Measurements from ENCODE around the gene HIRA.

The HIRA gene

DNA sequence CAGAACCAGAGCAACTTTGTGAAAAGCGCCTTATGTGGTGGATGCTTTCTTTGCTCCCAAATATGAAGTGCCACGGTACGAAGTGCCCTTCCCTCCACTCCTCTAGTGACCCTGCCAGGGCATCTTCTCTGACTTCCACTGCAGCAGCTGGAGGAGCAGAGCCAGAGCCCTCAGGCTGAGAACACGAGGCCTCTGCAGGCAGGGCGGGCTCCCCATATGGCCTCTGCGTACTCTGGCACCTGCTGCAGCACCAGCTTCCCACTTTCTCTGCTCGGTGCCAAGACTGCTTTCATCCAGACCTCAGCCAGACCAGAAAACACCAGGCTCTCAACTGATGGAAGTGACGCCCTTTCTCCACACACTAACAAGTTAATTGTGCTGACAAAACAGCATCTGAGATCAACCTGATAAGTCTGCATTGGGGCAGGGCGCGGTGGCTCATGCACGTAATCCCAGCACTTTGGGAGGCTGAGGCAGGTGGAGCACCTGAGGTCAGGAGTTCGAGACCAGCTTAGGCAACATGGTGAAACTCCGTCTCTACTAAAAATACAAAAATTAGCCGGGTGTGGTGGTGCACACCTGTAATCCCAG, 34.7 kb upstream of the HIRA start:
- peaks cover 18% of the 10 kb centered on the region for H3K36me3 ChIP-seq (ENCODE audit: control insufficient read depth, insufficient read depth, low read length)
- H2BK120ac ChIP-seq (ENCODE audit: low read depth, low read length), result no peak overlapping the region

DNA sequence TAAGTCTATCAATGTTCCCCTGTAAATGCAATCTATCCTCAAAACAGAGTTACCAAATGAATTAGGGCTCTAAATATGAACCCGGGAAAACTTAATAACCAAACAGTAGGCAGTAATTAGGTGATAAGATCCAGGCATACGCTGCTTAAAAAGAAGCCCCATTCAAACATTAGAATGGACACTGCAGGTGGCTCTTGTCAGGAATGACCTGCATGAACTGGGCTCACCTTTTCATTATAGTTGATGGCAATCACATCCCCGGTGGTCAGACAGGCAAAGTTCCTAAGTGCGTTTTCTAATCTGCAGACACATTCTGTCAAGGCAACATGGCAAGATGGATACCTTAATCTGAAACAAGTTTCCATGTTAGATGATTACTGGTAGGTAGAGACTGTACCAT, 33.4 kb upstream of the HIRA start:
- Histone ChIP-seq H2BK5ac (ENCODE audit: low read length) (no peak overlapping the region), H3K4me1 (ENCODE audit: control insufficient read depth, low read depth, low read length) (no peaks in the 10 kb centered on the region), H2BK15ac (replicated peaks; ENCODE audit: low read depth) (no peak overlapping the region), H3K4me3 (ENCODE audit: low read length) (no peak overlapping the region), H3K4ac (ENCODE audit: low read depth, low read length) (no peak overlapping the region), H3K18ac (ENCODE audit: low read length) (no peak overlapping the region), H3K9ac (ENCODE audit: low read length) (no peak overlapping the region), H3K56ac (ENCODE audit: low read length) (no peak overlapping the region), H2BK120ac (ENCODE audit: low read depth, low read length) (no peak overlapping the region), H3K23ac (ENCODE audit: low read length) (no peak overlapping the region), H4K5ac (ENCODE audit: low read length) (no peak overlapping the region), H3K27me3 (ENCODE audit: insufficient read depth, low read length, poor library complexity) (no peaks in the 10 kb centered on the region), H4K8ac (ENCODE audit: low read depth, low read length) (no peak overlapping the region), H3K79me1 (ENCODE audit: low read length) (no peaks in the 10 kb centered on the region), H3K79me2 (ENCODE audit: control insufficient read depth, insufficient read depth, low read length) (no peaks in the 10 kb centered on the region), H2AK5ac (ENCODE audit: low read length) (no peak overlapping the region), H3K4me2 (ENCODE audit: low read length) (no peak overlapping the region), H3K36me3 (ENCODE audit: control insufficient read depth, insufficient read depth, low read length) (peaks cover 15% of the 10 kb centered on the region), H3K27ac (ENCODE audit: low read depth, low read length) (no peak overlapping the region)
- no peak for DNase-seq
- no CpG with 5 or more reads among the region's 4 CpGs for WGBS (ENCODE audit: extremely low coverage, insufficient coverage, low lambda C conversion rate)

More for the DNA sequence above, 34.7 kb upstream of the HIRA start:
- Histone ChIP-seq H3K27ac (ENCODE audit: low read depth, low read length) (no peak overlapping the region), H3K4ac (ENCODE audit: low read depth, low read length) (no peak overlapping the region), H3K9ac (ENCODE audit: low read length) (no peak overlapping the region), H3K4me3 (ENCODE audit: low read length) (no peak overlapping the region), H3K18ac (ENCODE audit: low read length) (no peak overlapping the region), H3K79me1 (ENCODE audit: low read length) (peaks cover 1% of the 10 kb centered on the region), H4K5ac (ENCODE audit: low read length) (no peak overlapping the region), H3K79me2 (ENCODE audit: control insufficient read depth, insufficient read depth, low read length) (no peaks in the 10 kb centered on the region), H3K27me3 (ENCODE audit: insufficient read depth, low read length, poor library complexity) (no peaks in the 10 kb centered on the region), H3K23ac (ENCODE audit: low read length) (no peak overlapping the region), H2BK5ac (ENCODE audit: low read length) (no peak overlapping the region), H3K4me2 (ENCODE audit: low read length) (no peak overlapping the region), H4K8ac (ENCODE audit: low read depth, low read length) (no peak overlapping the region), H3K56ac (ENCODE audit: low read length) (no peak overlapping the region), H2BK15ac (replicated peaks; ENCODE audit: low read depth) (no peak overlapping the region), H3K4me1 (ENCODE audit: control insufficient read depth, low read depth, low read length) (no peaks in the 10 kb centered on the region), H2AK5ac (ENCODE audit: low read length) (no peak overlapping the region)
- WGBS (ENCODE audit: extremely low coverage, insufficient coverage, low lambda C conversion rate), result no CpG with 5 or more reads among the region's 14 CpGs
- DNase-seq, result no peak

DNA sequence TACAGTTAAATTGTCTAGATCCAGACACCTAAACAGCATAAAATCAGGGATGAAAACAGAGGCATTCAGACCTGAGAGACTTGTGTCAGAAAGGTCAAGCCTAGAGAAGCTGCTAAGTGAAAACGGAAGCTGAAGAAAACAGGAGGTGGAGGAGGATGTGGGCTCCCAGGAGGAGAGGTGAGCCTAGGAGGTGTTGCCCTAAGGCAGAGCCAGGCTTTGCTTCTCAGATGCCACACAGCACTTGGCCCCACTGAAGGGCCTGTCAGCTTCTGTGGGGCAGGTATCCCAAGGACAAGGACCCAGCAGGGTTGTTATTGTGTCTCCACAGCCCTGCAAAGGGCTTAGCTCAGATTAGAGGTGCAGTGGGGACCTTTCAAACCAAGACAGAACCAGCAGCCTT, 33.0 kb upstream of the HIRA start:
- Histone ChIP-seq H3K56ac (ENCODE audit: low read length) (no peak overlapping the region), H2AK5ac (ENCODE audit: low read length) (no peak overlapping the region), H4K8ac (ENCODE audit: low read depth, low read length) (no peak overlapping the region), H2BK120ac (ENCODE audit: low read depth, low read length) (no peak overlapping the region), H3K4me1 (ENCODE audit: control insufficient read depth, low read depth, low read length) (no peaks in the 10 kb centered on the region), H3K9ac (ENCODE audit: low read length) (no peak overlapping the region), H3K36me3 (ENCODE audit: control insufficient read depth, insufficient read depth, low read length) (peaks cover 15% of the 10 kb centered on the region), H3K18ac (ENCODE audit: low read length) (no peak overlapping the region), H3K79me1 (ENCODE audit: low read length) (no peaks in the 10 kb centered on the region), H2BK15ac (replicated peaks; ENCODE audit: low read depth) (no peak overlapping the region), H3K4me2 (ENCODE audit: low read length) (no peak overlapping the region), H2BK5ac (ENCODE audit: low read length) (no peak overlapping the region), H4K5ac (ENCODE audit: low read length) (no peak overlapping the region), H3K27me3 (ENCODE audit: insufficient read depth, low read length, poor library complexity) (no peaks in the 10 kb centered on the region), H3K79me2 (ENCODE audit: control insufficient read depth, insufficient read depth, low read length) (no peaks in the 10 kb centered on the region), H3K27ac (ENCODE audit: low read depth, low read length) (no peak overlapping the region), H3K4ac (ENCODE audit: low read depth, low read length) (no peak overlapping the region), H3K4me3 (ENCODE audit: low read length) (no peak overlapping the region), H3K23ac (ENCODE audit: low read length) (no peak overlapping the region)
- no CpG with 5 or more reads among the region's 1 CpG for WGBS (ENCODE audit: extremely low coverage, insufficient coverage, low lambda C conversion rate)
- no peak for DNase-seq

DNA sequence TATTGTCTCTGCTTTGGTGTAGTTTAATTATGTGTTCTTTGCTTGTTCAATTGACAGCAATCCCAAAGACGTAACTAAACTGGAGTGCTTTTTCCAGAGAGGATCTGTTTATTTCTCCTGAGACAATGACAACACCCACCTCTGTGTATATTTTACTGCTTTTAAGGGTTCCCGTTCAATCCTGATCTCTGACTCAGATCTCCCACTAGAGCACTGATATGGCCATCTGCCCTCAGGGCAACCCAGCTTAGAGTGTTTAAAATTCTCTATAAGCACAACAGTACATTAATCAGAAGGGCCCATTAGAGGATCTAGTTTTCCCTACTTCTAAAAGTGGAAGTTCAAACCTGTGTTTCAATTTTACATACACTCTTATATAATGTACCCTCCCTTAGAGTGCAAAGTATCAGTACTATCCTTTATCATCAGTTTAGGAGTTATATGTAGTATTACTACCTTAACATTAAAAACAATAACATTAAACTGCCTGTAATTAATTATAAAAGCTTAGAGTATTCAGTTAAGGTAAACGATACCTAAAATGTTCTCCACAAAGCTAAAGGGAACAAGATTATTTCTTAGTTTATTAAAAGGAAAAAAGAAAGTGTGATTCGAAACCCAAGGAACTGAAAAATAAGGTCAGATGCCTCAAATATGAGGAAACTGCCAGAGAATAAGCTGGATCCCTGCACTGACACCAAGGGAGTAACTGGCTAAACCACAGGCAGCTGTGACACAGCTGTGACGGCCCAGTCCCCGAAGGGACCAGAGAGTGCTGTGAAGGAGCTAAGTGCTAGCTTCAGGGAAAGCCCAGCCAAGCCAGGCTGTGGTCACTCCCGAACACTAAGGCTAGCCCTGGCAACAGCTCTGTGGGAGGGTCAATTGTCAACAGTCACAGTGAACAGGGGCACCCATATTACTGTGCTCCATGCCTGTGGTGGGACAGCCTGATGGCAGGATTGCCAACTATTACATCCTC, 32.2 kb upstream of the HIRA start:
- no peaks in the 10 kb centered on the region for H3K79me2 ChIP-seq (ENCODE audit: control insufficient read depth, insufficient read depth, low read length)
- H4K5ac ChIP-seq (ENCODE audit: low read length), result no peak overlapping the region
- H2BK5ac ChIP-seq (ENCODE audit: low read length), result no peak overlapping the region
- no peaks in the 10 kb centered on the region for H3K79me1 ChIP-seq (ENCODE audit: low read length)
- DNase-seq, result no peak
- H3K4me3 ChIP-seq (ENCODE audit: low read length), result no peak overlapping the region
- no peak overlapping the region for H2BK15ac ChIP-seq (replicated peaks; ENCODE audit: low read depth)
- no peak overlapping the region for H3K9ac ChIP-seq (ENCODE audit: low read length)
- H3K36me3 ChIP-seq (ENCODE audit: control insufficient read depth, insufficient read depth, low read length), result peaks cover 11% of the 10 kb centered on the region
- H3K4ac ChIP-seq (ENCODE audit: low read depth, low read length), result no peak overlapping the region
- H2AK5ac ChIP-seq (ENCODE audit: low read length), result no peak overlapping the region
- no peak overlapping the region for H3K56ac ChIP-seq (ENCODE audit: low read length)
- no CpG with 5 or more reads among the region's 7 CpGs for WGBS (ENCODE audit: extremely low coverage, insufficient coverage, low lambda C conversion rate)
- no peak overlapping the region for H3K18ac ChIP-seq (ENCODE audit: low read length)
- H2BK120ac ChIP-seq (ENCODE audit: low read depth, low read length), result no peak overlapping the region
- H3K27ac ChIP-seq (ENCODE audit: low read depth, low read length), result no peak overlapping the region
- H4K8ac ChIP-seq (ENCODE audit: low read depth, low read length), result no peak overlapping the region
- H3K4me1 ChIP-seq (ENCODE audit: control insufficient read depth, low read depth, low read length), result no peaks in the 10 kb centered on the region
- no peaks in the 10 kb centered on the region for H3K27me3 ChIP-seq (ENCODE audit: insufficient read depth, low read length, poor library complexity)
- no peak overlapping the region for H3K23ac ChIP-seq (ENCODE audit: low read length)
- H3K4me2 ChIP-seq (ENCODE audit: low read length), result no peak overlapping the region

DNA sequence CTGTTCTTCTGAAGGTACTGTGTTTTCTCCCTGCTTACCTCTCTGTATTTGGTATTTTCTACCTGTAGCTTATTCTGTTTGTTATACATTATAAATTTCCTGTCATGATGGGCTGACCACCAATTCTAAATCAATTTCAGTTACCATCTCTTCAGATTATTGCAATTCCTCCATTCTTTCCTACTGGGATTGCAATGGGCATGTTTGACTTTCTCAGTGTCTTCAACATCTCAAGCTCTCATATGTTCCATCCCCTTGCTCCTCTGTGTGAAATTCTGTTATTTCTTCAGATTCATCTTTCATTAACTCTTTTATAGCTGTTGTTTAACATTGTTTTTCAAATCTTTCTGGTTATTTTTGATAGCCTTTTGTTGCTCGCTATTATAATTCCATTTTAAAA, 31.5 kb upstream of the HIRA start:
- no peak overlapping the region for H3K4ac ChIP-seq (ENCODE audit: low read depth, low read length)
- H2BK15ac ChIP-seq (replicated peaks; ENCODE audit: low read depth), result no peak overlapping the region
- H3K27me3 ChIP-seq (ENCODE audit: insufficient read depth, low read length, poor library complexity), result no peaks in the 10 kb centered on the region
- H4K5ac ChIP-seq (ENCODE audit: low read length), result no peak overlapping the region
- no peak overlapping the region for H2AK5ac ChIP-seq (ENCODE audit: low read length)
- no peaks in the 10 kb centered on the region for H3K79me2 ChIP-seq (ENCODE audit: control insufficient read depth, insufficient read depth, low read length)
- H3K4me2 ChIP-seq (ENCODE audit: low read length), result no peak overlapping the region
- H3K56ac ChIP-seq (ENCODE audit: low read length), result no peak overlapping the region
- no peak overlapping the region for H3K4me3 ChIP-seq (ENCODE audit: low read length)
- H3K27ac ChIP-seq (ENCODE audit: low read depth, low read length), result no peak overlapping the region
- no peak overlapping the region for H3K9ac ChIP-seq (ENCODE audit: low read length)
- H3K36me3 ChIP-seq (ENCODE audit: control insufficient read depth, insufficient read depth, low read length), result peaks cover 10% of the 10 kb centered on the region
- H3K23ac ChIP-seq (ENCODE audit: low read length), result no peak overlapping the region
- H2BK5ac ChIP-seq (ENCODE audit: low read length), result no peak overlapping the region
- H3K4me1 ChIP-seq (ENCODE audit: control insufficient read depth, low read depth, low read length), result no peaks in the 10 kb centered on the region
- no peak for DNase-seq
- no peaks in the 10 kb centered on the region for H3K79me1 ChIP-seq (ENCODE audit: low read length)
- H4K8ac ChIP-seq (ENCODE audit: low read depth, low read length), result no peak overlapping the region
- no CpG with 5 or more reads among the region's 1 CpG for WGBS (ENCODE audit: extremely low coverage, insufficient coverage, low lambda C conversion rate)
- H2BK120ac ChIP-seq (ENCODE audit: low read depth, low read length), result no peak overlapping the region
- no peak overlapping the region for H3K18ac ChIP-seq (ENCODE audit: low read length)
